NOMO-1 treated with DMSO at 0.1 percent for 48 hours (cell line): ENCODE data around the gene ATP9B.
"Not testable (repeated sequence)": the region's sequence is repeated elsewhere in the genome, so short reads cannot be mapped to it uniquely, and the experiment has no call there.

ENCODE experiments used
- DNase-seq: peaks from one replicate; lab custom pipeline; 2025; ENCODE audit not compliant: unreplicated experiment; lab: John Stamatoyannopoulos, UW

Gene ATP9B

DNA sequence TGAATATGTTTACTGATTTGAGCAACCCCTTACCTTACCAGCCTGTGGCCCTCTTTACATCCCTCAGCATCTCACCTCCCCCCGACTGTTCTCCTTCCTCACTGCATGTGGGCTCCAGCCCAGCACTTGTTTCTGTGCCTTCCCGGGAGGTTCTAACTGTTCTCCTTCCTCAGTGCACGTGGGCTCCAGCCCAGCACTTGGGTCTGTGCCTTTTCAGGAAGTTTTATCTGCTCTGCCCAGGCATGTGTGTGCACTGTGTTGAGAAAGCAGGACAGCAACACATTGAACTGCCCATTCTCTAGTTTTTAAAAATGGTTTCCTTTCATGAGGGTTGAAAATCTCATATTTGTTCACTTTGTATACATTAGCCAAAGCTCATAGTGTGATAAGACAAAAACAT lies 158.4 kb downstream of the ATP9B start:
- no peak for DNase-seq

DNA sequence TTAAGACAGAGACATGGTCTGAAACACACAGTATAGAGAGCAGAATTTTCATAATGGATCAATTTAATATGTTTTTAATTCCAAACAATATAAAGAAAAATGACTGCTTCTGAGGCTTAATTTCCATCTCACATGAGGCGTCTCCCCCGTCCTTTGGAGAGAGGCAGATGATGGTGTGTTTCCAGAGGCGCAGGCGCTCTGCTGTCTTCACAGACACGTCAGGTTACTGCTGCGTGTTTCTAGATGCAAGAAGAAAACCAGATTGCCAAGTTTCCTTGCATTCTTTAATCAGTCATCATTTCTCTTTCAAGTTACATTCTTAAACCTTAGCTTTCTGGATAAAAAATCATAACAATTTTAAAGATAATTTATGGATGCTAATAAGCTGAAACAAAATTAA lies 160.2 kb downstream of the ATP9B start:
- no peak for DNase-seq

DNA sequence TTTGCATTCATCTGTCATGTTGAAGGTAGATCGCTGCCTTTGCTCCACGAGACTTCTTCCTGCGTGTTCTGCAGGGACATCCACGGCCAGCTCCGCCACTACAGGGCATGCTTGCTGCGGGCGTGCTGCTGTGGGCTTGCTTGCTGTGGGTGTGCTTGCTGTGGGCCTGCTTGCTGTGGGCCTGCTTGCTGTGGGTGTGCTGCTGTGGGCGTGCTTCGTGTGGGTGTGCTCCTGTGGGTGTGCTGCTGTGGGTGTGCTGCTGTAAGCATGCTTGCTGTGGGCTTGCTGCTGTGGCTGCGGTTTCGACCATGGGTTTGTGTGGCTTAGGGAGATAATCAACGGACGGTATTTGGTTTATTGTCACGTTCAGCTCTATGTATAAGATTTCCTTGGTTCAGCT lies 165.2 kb downstream of the ATP9B start:
- no peak for DNase-seq

DNA sequence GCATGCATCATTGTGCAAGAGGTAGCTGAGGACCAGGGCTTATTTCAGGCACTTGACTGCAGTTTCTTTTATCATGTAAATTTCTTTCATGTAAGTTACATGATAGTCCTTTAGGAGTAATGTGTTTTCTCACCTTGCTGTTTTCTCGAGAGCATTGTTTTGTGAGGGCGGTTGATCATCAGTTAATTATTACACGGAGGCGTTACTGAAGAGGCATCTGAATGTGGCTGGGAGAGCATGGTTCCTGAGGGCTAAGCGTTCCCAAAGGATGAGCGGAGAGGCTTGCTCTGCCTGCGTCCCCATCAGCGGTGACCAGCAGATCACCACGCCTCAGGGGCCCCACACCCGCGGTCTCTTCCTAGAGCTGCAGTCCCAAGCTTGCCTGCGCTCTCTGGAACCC lies 170.4 kb downstream of the ATP9B start:
- no peak for DNase-seq

DNA sequence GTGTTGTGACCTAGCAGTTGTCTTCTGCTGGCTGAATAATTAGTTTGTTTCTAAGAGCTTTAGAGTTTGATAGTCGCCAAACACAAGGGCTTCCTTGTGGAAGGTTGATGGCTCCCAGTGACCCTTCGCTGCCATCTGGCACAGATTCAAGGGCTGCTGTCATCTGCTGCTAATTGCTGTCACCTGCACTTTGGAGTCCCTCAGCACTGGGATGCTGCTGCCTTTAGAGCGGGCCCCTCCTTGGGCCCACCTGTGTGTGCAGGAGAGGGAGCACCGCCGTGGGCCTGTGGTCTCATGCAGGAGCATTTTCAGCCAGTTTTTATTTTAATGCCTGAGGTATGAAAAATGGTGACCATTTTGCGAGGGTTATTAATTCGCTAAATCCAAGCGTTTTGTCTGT lies 172.6 kb downstream of the ATP9B start:
- DNase-seq: no peak

DNA sequence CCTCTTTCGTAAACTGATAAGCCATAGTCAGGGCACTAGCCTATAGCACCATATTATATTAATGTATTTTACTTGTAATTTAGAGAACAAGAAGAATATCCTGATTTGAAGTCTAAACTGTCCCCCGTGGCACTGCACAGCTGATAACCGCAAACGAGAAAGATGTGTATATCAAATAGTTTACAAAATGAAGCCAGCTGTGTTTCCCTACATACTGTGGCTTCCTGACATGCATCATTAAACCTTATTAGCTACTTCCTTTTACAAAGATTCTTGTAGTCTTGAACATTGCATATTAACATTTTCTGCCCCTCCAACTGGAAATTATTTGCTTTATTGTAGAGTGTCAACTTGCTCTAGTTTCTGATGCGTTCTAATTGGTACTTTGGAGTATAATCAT lies 173.1 kb downstream of the ATP9B start:
- DNase-seq: no peak

DNA sequence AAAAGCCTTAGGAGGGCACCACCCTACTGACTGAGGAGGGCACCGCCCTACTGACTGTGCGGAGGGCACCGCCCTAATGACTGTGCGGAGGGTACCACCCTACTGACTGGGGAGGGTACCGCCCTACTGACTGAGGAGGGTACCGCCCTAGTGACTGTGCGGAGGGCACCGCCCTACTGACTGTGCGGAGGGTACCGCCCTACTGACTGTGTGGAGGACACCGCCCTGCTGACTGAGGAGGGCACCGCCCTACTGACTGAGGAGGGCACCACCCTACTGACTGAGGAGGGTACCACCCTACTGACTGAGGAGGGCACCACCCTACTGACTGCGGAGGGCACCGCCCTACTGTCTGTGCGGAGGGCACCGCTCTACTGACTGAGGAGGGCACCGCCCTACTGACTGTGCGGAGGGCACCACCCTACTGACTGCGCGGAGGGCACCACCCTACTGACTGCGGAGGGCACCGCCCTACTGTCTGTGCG lies 176.4 kb downstream of the ATP9B start:
- DNase-seq: no peak

DNA sequence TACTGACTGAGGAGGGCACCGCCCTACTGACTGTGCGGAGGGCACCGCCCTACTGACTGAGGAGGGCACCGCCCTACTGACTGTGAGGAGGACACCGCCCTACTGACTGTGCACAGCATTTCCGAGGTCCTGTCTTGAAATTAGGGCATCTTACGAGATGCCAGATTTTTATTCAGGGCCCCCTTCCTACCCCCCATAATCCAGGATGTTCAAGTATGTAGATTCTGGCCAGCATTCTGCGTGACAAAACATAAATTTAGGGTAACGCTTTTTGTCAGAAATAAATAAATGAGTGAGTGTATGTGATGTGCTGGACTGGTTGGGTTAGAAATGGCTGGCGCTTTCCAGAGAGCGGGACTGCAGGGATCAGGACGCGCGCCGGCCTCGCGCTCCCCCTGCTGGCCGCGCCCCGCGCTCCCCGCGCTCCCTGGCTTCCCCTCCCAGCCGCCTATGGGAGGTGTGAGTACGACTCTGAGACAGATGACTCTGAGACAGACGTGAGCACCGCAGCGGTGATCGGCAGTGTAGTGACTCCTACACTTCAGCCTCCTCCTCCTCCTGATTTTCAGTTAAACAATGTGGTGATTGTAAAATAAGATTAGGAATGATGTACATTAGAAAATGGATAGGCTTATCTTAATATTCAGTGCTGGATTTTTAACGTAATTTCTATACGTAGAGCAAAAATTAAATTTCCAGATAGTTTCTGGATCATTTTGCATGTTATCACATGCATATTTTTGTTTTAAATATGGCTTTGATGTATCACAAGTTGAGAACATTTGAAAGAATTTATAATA lies 177.3 kb downstream of the ATP9B start:
- peak; percentile 11 for DNase-seq

DNA sequence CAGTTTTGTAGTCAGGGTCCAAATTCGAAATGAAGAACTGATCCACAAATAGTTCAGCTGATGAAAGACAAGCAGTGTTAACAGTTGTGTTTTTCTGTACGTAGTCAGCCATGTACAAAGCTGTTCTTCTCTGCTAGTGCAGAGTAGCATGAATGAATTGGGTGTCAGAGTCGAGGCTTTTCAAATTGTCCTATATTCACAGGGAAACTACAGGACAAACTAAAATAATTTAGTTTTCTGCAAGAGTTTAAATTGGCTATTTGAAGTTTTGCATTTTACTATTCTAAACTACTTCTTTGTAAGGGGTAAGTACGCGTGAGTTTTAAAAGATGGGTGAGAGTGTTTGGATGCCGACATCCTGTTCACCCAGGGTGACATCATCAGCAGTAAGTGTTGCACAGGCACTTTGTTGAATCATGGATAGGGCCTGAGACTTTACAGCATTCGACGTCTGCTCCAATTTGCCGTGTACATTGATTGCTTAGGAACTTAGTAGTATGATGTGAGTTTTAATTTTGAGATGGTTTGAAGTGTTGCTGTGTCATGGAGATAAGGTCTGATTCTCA lies 179.4 kb downstream of the ATP9B start:
- no peak for DNase-seq

DNA sequence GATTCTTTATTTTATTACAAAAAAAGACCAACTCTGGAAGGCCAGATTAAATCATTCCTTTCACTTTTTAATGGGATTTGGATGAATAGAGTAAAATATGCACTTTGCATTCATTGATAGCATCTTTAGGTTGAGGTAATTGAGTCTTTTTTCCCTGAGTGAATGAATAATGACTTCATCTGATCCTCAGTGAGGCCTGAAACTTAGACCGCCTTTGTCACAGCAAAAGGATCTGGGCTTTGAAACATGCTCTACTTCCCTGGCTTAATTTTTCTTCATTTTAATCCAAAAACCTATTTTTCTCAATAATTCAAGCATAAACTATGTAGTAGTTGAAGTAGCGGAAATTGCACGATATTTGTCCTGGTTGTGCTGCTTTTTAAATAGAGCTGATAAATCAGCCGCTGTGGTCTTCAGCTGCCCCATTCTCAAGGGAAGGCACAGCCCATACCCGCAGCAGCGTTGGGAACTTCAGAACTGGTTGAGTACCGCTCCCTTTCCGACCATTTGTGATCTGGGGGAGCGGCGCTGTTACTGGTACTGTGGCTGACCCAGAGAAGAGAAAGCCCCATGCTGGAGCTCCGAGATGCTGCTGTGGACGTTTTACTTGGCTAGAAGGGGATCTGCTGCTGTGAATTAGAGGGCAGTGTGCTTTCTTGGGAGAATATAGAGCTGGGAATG lies 181.2 kb downstream of the ATP9B start:
- DNase-seq: no peak

DNA sequence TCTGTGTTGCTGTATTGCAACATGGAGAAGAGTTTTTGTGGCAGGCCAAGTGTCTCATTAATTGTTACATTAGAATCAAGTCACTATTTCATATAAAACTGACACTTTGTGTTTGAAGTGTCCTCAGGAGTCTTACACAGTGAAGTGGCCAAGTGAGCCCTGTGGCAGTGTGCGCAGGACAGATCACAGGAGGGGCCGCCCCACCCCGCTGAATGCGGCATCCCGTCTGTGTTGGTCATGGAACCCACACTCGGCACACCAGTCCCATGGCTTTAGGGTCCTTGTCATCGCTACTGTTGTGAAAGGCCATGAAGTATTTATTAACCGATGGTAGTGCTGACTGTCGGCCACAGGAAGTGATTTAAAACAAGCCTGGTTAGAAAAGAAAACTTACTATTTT lies 181.8 kb downstream of the ATP9B start:
- DNase-seq: no peak

DNA sequence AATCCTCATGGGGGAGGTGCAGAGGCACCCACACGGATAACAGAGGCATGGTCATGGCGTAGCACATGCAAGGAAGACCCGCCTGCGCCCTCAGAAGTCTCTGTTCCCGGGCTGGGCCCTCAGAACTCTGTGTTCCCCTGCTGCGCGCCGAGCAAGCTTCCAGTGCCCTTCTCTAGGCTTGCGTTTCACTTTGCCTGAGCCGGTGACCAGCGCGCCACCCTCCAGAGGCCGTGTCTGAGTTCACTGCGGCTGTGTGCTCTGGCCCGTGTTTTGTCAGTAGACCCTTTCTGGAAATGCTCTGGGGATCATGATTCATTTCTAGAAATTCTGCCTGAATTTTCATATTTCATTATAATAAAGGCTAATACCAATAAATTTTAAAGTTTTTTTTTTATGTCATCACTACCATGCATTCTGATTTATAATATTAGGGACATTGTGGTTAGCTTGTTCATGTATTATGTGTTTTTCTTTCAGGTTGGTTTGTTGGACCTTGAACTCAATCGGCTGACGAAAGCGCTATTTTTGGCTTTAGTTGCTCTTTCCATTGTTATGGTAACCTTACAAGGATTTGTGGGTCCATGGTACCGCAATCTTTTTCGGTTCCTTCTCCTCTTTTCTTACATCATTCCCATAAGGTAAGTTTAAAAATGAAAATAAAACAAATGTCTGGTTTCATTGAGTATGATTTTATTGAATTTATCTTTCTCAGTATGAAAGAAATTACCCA lies 183.9 kb downstream of the ATP9B start:
- no peak for DNase-seq

DNA sequence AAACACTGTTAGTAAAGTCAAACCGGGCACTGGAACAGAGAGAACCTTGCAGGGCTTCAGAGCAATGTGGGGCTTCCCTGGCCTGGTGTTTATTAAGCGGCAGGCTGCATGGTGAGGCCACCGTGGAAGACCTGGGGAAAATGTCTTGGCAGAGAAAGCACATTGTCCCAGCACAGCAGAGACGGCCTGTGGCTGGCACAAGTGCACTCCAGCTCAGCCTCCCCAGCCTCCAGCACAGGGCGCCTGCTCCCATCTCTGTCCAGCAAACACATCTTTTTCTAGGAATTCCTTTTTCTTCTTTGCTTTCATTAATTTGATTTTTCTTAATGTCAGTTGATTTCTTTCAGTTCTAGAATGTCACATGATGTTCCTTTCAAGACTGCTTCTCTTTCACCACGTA lies 188.3 kb downstream of the ATP9B start:
- DNase-seq: no peak

DNA sequence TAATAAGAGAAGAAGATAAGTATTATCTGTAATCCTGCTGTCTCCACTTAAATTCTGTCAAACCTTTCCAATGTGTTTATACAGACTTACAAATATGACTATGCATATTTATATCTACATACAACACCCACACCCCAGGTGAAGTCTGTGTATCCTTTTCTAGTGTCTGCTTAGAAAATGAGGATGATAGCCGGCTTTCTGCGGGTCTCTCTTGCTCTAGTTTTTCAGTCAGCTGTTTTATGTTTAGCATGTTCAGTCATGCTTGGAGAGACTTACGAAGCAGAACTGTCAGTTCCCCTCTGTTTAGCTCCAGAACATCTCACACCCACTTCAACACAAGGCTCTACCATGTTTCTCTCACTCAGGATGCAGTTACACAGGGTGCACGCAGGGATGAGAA lies 189.3 kb downstream of the ATP9B start:
- no peak for DNase-seq

DNA sequence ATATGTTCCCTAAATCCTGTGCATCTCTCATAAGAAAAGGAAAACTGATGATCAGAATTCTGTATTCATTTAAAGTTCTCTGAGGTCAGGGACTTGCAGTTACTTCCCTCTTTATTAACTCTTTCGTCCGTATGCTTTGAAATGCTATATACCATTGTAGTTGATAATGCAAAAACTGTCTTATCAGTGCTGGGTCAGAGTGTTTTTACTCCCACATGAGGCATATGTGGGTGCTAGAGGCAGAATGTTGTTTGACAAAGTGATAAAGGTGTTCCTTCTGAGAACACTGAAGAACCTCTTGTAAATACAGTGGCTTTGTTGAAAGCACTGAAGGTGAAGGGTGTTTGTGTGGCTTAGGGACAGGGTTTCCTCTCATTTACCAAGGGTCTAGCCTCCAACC lies 190.0 kb downstream of the ATP9B start:
- no peak for DNase-seq

DNA sequence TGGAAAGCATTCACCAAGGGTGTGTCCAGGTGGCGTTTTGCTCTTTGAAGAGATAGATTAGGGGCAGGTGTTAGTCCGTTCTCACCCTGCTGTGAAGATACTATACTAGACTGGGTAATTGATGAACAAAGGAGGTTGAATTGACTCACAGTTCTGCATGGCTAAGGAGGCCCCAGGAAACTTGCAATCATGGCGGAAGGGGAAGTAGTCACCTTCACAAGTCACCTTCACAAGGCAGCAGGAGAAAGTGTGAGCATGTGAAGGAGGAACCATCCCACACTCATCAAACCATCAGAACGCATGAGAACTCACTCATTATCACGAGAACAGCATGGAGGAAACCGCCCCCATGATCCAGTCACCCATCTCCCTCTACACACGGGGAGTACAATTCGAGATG lies 190.8 kb downstream of the ATP9B start:
- DNase-seq: no peak

DNA sequence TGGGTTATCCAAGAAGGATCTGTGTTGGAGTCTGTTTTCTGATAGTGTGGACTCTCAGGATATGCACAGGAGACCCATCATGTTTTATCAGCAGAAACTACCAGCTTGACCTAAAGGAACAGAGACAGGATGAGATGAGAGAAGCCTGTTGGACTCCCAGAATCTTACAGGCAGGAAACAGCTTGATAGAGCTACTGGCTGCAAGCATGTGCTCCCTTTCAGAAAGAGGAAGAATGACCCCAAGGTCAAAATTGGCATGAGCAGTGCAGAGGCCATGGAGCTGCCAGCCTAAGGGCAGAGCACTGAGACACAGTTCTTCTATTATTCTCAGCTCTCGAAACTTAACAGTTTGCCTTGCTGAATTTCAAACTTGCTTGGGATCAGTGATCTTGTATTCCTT lies 191.3 kb downstream of the ATP9B start:
- no peak for DNase-seq

DNA sequence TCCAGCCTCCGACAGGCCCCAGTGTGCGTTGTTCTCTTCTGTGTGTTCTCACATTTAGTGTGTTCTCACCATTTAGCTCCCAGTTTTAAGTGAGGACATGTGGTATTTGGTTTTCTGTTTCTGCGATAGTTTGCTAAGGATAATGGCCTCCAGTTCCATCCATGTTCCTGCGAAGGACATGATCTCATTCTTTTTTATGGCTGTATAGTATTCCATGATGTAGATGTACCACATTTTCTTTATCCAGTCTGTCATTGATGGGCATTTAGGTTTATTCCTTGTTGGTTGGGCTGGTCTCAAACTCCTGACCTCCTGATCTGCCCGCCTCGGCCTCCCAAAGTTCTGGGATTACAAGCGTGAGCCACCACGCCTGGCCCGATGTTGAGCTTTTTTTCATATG lies 195.9 kb downstream of the ATP9B start:
- DNase-seq: not testable (repeated sequence)

DNA sequence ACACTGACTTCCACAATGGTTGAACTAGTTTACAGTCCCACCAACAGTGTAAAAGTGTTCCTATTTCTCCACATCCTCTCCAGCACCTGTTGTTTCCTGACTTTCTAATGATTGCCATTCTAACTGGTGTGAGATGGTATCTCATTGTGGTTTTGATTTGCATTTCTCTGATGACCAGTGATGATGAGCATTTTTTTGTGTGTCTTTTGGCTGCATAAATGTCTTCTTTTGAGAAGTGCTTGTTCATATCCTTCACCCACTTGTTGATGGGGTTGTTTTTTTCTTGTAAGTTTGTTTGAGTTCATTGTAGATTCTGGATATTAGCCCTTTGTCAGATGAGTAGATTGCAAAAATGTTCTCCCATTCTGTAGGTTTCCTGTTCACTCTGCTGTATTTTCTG lies 202.6 kb downstream of the ATP9B start:
- not testable (repeated sequence) for DNase-seq

DNA sequence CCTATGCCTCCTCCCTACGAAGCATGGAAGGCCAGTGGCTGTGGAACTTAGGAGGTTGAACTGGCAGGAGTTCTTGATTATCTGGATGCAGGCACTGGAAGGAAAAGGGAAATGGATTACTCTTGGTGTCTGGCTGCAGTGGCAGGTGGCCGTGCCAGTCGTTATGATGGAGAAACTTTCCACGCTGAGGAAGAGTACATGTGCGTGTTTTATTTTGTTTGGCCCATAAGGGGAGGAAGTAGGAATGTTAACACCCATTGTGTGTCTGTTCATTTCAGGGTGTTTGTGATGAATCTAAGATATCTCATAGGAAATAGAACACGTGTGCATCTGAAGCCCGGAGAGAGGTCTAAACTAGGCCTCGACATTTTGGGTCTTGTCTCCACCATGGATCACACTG lies 203.7 kb downstream of the ATP9B start:
- no peak for DNase-seq

DNA sequence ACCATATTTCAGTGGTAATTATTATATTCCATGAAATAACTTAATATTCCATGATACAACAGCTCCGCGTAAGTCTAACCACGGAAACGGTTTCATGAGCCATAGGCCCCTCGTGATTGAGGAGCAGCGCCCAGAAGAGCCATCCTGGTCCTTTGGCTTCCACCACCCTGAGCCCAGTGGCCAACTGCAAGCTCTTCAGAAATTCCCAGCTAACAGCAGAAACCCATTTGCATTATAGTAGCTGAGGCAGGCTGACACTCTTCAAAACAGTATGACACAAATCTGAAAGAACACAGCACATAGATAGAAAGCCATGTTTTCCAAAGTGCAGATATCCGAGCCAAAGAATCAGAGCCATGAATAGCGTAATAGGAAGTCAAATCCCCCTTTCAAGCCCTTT lies 205.6 kb downstream of the ATP9B start:
- no peak for DNase-seq

DNA sequence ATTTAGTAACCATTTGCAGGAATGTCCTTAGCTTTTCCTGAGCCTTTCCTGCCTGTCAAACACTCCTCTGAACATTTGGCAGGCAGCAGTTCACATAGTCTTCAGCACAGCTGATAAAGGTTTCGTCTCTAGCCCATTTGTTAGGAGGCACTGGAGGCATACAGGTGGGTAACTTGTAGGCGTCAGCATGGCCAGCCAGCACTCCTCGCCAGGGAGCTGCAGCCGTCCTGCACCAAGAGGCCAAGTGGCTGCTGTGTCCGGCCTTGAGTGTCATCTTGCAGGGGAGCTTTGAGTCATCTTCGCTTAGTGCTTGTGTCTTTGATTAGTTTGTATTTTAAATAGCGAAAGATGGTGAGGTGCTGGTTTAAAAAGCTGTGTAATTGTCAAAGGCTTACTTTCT lies 206.3 kb downstream of the ATP9B start:
- no peak for DNase-seq
